Panc1 (cell line): ENCODE results near the gene PCDH8. TPM values are rescaled to one million over a fixed set of nuclear protein-coding genes. Genes with fewer than 3 reads are reported as not detected.

ENCODE experiments used
- ATAC-seq: fragments of 200-7000 bp; cut with Tn5 transposase; 2 replicates; pipeline ENCODE4 v1.9.1; 2020; ENCODE audit warnings: mild to moderate bottlenecking, moderate library complexity
- BruUV-seq: library from RNA; stranded (reverse); fragments of 400-500 nt; replicated peaks from 2 replicates; lab custom pipeline; 2021; lab: Mats Ljungman, UMichigan
- CTCF ChIA-PET: fragments of 300-600 bp; sonication (Branson Sonifier 250); formaldehyde crosslinking; loops from one replicate; lab custom pipeline; 2022; ENCODE audit warnings: antibody characterized with exemption; lab: Charles Lee
- POLR2A ChIA-PET: fragments of 300-600 bp; sonication (Branson Sonifier 250); formaldehyde crosslinking; loops from one replicate; lab custom pipeline; 2022; ENCODE audit warnings: antibody characterized with exemption; lab: Charles Lee
- DNase-seq: peaks from one replicate; pipeline ENCODE4 v3.0.0-alpha.2; 2010; ENCODE audit warnings: low read depth, low spot score
- H3K27ac ChIP-seq: 2 replicates; pipeline ENCODE4 v1.5.1; 2011; ENCODE audit warnings: mild to moderate bottlenecking, low read length, inconsistent platforms
- H3K27me3 ChIP-seq: fragments of 200-500 bp; sonication (Bioruptor generic); 2 replicates; pipeline ENCODE4 v1.6.0; 2014; ENCODE audit warnings: low read length, inconsistent platforms; ENCODE audit not compliant: control insufficient read depth, insufficient read depth
- H3K36me3 ChIP-seq: fragments of 200-500 bp; sonication (Bioruptor generic); 2 replicates; pipeline ENCODE4 v1.5.1; 2014; ENCODE audit warnings: inconsistent platforms, mild to moderate bottlenecking, low read length, moderate library complexity; ENCODE audit not compliant: control insufficient read depth, insufficient read depth
- H3K4me1 ChIP-seq: 2 replicates; pipeline ENCODE4 v1.5.1; 2011; ENCODE audit warnings: inconsistent platforms, mild to moderate bottlenecking, low read length, moderate library complexity; ENCODE audit not compliant: control insufficient read depth, insufficient read depth
- H3K4me3 ChIP-seq, 2 experiments: 2 replicates each; pipeline ENCODE4 v1.5.1; 2011 to 2012; ENCODE audit warnings: low read depth in 2 of 2, low read length in 2 of 2, mild to moderate bottlenecking in 2 of 2, inconsistent platforms in 1 of 2, moderate library complexity in 1 of 2
- H3K9me3 ChIP-seq: fragments of 200-500 bp; sonication (Bioruptor generic); 2 replicates; pipeline ENCODE4 v1.5.1; 2014; ENCODE audit warnings: low read depth, mild to moderate bottlenecking, inconsistent platforms, low read length, moderate library complexity; ENCODE audit not compliant: control insufficient read depth, insufficient read depth
- CTCF ChIP-seq: fragments of 450-650 bp; IDR thresholded peaks from 2 replicates; pipeline ENCODE4 v1.5.1; 2017; ENCODE audit warnings: mild to moderate bottlenecking
- POLR2AphosphoS5 ChIP-seq: IDR thresholded peaks from 2 replicates; pipeline ENCODE4 v1.6.1; 2012; ENCODE audit warnings: mild to moderate bottlenecking, low read depth, low read length, moderate library complexity
- REST ChIP-seq, 2 experiments: IDR thresholded peaks; 2 replicates each; pipeline ENCODE4 v1.6.1; 2011 to 2012; ENCODE audit warnings: low read depth in 2 of 2, control low read depth in 1 of 2, low read length in 1 of 2, mild to moderate bottlenecking in 1 of 2, moderate library complexity in 1 of 2; ENCODE audit not compliant: insufficient read depth in 1 of 2
- SIN3A ChIP-seq: IDR thresholded peaks from 2 replicates; pipeline ENCODE4 v1.6.1; 2012; ENCODE audit warnings: low read depth, mild to moderate bottlenecking, low read length, moderate library complexity, borderline replicate concordance; ENCODE audit not compliant: insufficient read depth
- in situ Hi-C: cut with HindIII; loops from 2 replicates; pipeline ENCODE4 v1.10.0; 2016; ENCODE audit warnings: low sequenced_read_pairs, low pct_unique_long_range_greater_than_20kb
- intact Hi-C: fragments of 100-400 bp; cut with micrococcal nuclease; formaldehyde crosslinking; loops from one replicate; pipeline ENCODE4 v1.10.0; 2022; ENCODE audit not compliant: unreplicated experiment
- microRNA-seq: library from miRNA; unstranded; fragments of <30 nt; microRNA quantifications from one replicate; pipeline ENCODE4 v1.1.0, GENCODE V29; 2020; ENCODE audit not compliant: unreplicated experiment
- total RNA-seq: library from RNA; stranded (reverse); gene quantifications from one replicate; pipeline ENCODE4 v1.2.1, GENCODE V29; 2021; ENCODE audit not compliant: unreplicated experiment

Gene PCDH8
- total RNA-seq, 1 experiment from 2014 or later: not detected

- TF ChIP-seq POLR2AphosphoS5 (no peak), CTCF (no peak)
- Histone ChIP-seq H3K27ac (no peak overlapping the region), H3K27me3 (peaks cover 3% of the 10 kb centered on the region), H3K36me3 (no peaks in the 10 kb centered on the region), H3K9me3 (no peaks in the 10 kb centered on the region), H3K4me3 (no peak overlapping the region), H3K4me1 (no peaks in the 10 kb centered on the region)
- no TSS peak for BruUV-seq
- no peak for DNase-seq
- intact Hi-C loops: no loop called here
- in situ Hi-C loops: no loop called here
- POLR2A ChIA-PET: no interaction called here
- CTCF ChIA-PET: no interaction called here
- ATAC-seq: no peak
Observed at GRCh38 chr13:52794589-52794988, 53.9 kb downstream of the PCDH8 start.

- CTCF ChIA-PET: no interaction called here
- Histone ChIP-seq H3K36me3 (no peaks in the 10 kb centered on the region), H3K4me3 (no peak overlapping the region), H3K4me1 (no peaks in the 10 kb centered on the region), H3K27me3 (peaks cover 3% of the 10 kb centered on the region), H3K9me3 (no peaks in the 10 kb centered on the region), H3K27ac (no peak overlapping the region)
- BruUV-seq: no TSS peak
- no peak for DNase-seq
- in situ Hi-C loops (no loop called here), intact Hi-C loops (no loop called here)
- ATAC-seq: no peak
- POLR2A ChIA-PET: no interaction called here
- TF ChIP-seq SIN3A (no peak), REST (IDR thresholded peaks at IDR 0.05; ENCODE audit: insufficient read depth in 1 of 2, low read depth in 2 of 2, low read length in 1 of 2) (no peak)
Observed at GRCh38 chr13:52793515-52794061, 54.9 kb downstream of the PCDH8 start.

Small RNAs within 50 kb of the gene (microRNA-seq; reads per million reads assigned to microRNA genes)
- not detected for gene MIR759

Other genes with a start within 250 kb of the PCDH8 start
- gene HNRNPA1L2, start 206.2 kb downstream of the PCDH8 start, total RNA-seq: 3.2 TPM
- 43.2 TPM for gene SUGT1, start 195.8 kb downstream of the PCDH8 start, total RNA-seq
- not detected for gene CNMD, start 108.8 kb downstream of the PCDH8 start, total RNA-seq
- gene OLFM4, start 180.2 kb upstream of the PCDH8 start, total RNA-seq: not detected